ENCODE data around the gene SUN2.

GRCh38 chr22:38705235-38706100 lies 50.3 kb downstream of the SUN2 start, which contains the start of gene GTPBP1:
- TF ChIP-seq POLR2A (IDR thresholded peaks at IDR 0.05), result peak; percentile 82
- TF ChIP-seq, protein P1, sequence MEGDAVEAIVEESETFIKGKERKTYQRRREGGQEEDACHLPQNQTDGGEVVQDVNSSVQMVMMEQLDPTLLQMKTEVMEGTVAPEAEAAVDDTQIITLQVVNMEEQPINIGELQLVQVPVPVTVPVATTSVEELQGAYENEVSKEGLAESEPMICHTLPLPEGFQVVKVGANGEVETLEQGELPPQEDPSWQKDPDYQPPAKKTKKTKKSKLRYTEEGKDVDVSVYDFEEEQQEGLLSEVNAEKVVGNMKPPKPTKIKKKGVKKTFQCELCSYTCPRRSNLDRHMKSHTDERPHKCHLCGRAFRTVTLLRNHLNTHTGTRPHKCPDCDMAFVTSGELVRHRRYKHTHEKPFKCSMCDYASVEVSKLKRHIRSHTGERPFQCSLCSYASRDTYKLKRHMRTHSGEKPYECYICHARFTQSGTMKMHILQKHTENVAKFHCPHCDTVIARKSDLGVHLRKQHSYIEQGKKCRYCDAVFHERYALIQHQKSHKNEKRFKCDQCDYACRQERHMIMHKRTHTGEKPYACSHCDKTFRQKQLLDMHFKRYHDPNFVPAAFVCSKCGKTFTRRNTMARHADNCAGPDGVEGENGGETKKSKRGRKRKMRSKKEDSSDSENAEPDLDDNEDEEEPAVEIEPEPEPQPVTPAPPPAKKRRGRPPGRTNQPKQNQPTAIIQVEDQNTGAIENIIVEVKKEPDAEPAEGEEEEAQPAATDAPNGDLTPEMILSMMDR (IDR thresholded peaks at IDR 0.05), result peak in 2 of 3 donors; percentile 20 to 36
